HG03175 (cell line): Measurements from ENCODE around the gene KCTD1.

Experiments used
- ATAC-seq: cut with Tn5 transposase; IDR thresholded peaks from one replicate; pipeline ENCODE4 v1.9.1; 2021; ENCODE audit warnings: mild to moderate bottlenecking, moderate library complexity; ENCODE audit not compliant: unreplicated experiment

Gene KCTD1

GRCh38 chr18:26405190-26405801 lies 143.1 kb downstream of the KCTD1 start:
- peak; percentile 81 for ATAC-seq
